ENCODE results near the gene CLECL1.

GRCh38 chr12:9773216-9773877 is 40.5 kb upstream of the CLECL1 start:
- no peak for TF ChIP-seq EZH2 (IDR thresholded peaks at IDR 0.05; ENCODE audit: borderline replicate concordance, low read depth, low read length, poor library complexity, severe bottlenecking)
- TF ChIP-seq CTCF (conservative IDR thresholded peaks at IDR 0.05; ENCODE audit: low read depth, low read length): no peak

Data from A673 (cell line).